Measurements from ENCODE around the gene ARRB1. TPM values are rescaled to one million over a fixed set of nuclear protein-coding genes. Genes with fewer than 3 reads are reported as not detected.
"Not testable (repeated sequence)": the region's sequence is repeated elsewhere in the genome, so short reads cannot be mapped to it uniquely, and the experiment has no call there.

The ARRB1 gene
- total RNA-seq, 1 donor from 2014 or later, result 8.8 TPM

GRCh38 chr11:75365711-75366181 is 14.3 kb upstream of the ARRB1 start:
- H3K4me3 ChIP-seq (ENCODE audit: low read depth, low read length), result no peak overlapping the region
- no peak for DNase-seq (ENCODE audit: low read depth)
- H3K36me3 ChIP-seq (ENCODE audit: control insufficient read depth, insufficient read depth, low read length), result no peaks in the 10 kb centered on the region
- H3K27me3 ChIP-seq (ENCODE audit: control insufficient read depth, insufficient read depth, low read length), result peaks cover 2% of the 10 kb centered on the region
- TF ChIP-seq, protein P1, sequence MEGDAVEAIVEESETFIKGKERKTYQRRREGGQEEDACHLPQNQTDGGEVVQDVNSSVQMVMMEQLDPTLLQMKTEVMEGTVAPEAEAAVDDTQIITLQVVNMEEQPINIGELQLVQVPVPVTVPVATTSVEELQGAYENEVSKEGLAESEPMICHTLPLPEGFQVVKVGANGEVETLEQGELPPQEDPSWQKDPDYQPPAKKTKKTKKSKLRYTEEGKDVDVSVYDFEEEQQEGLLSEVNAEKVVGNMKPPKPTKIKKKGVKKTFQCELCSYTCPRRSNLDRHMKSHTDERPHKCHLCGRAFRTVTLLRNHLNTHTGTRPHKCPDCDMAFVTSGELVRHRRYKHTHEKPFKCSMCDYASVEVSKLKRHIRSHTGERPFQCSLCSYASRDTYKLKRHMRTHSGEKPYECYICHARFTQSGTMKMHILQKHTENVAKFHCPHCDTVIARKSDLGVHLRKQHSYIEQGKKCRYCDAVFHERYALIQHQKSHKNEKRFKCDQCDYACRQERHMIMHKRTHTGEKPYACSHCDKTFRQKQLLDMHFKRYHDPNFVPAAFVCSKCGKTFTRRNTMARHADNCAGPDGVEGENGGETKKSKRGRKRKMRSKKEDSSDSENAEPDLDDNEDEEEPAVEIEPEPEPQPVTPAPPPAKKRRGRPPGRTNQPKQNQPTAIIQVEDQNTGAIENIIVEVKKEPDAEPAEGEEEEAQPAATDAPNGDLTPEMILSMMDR (IDR thresholded peaks at IDR 0.05; ENCODE audit: insufficient read depth, low read length, poor library complexity, severe bottlenecking), result no peak

DNA sequence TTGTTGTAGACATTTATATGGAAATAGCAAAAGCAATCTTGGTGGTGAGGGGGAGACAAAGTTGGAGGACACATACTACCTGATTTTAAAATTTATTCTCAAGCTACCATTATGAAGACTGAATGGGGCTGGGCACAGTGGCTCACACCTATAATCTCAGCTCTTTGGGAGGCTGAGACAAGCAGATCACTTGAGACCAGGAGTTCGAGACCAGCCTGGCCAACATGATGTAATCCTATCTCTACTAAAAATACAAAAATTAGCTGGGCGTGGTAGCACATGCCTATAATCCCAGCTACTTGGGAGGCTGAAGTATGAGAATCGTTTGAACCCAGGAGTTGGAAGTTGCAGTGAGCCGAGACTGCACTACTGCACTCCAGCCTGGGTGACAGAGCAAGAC is 10.8 kb upstream of the ARRB1 start:
- not testable (repeated sequence) for DNase-seq (ENCODE audit: low read depth); H3K36me3 ChIP-seq (ENCODE audit: control insufficient read depth, insufficient read depth, low read length); H3K4me3 ChIP-seq (ENCODE audit: low read depth, low read length); H3K27me3 ChIP-seq (ENCODE audit: control insufficient read depth, insufficient read depth, low read length)

GRCh38 chr11:75356613-75357012 is 5.2 kb upstream of the ARRB1 start:
- TF ChIP-seq, protein P1 (IDR thresholded peaks at IDR 0.05; ENCODE audit: insufficient read depth, low read length, poor library complexity, severe bottlenecking), result no peak
- DNase-seq (ENCODE audit: low read depth), result no peak

GRCh38 chr11:75355051-75355450 is 3.6 kb upstream of the ARRB1 start:
- H3K36me3 ChIP-seq (ENCODE audit: control insufficient read depth, insufficient read depth, low read length), result no peaks in the 10 kb centered on the region
- TF ChIP-seq, protein P1 (IDR thresholded peaks at IDR 0.05; ENCODE audit: insufficient read depth, low read length, poor library complexity, severe bottlenecking), result no peak
- H3K27me3 ChIP-seq (ENCODE audit: control insufficient read depth, insufficient read depth, low read length), result no peaks in the 10 kb centered on the region
- H3K4me3 ChIP-seq (ENCODE audit: low read depth, low read length), result no peak overlapping the region
- no peak for DNase-seq (ENCODE audit: low read depth)

More at GRCh38 chr11:75356613-75357012, 5.2 kb upstream of the ARRB1 start:
- Histone ChIP-seq H3K36me3 (ENCODE audit: control insufficient read depth, insufficient read depth, low read length) (no peaks in the 10 kb centered on the region), H3K27me3 (ENCODE audit: control insufficient read depth, insufficient read depth, low read length) (no peaks in the 10 kb centered on the region), H3K4me3 (ENCODE audit: low read depth, low read length) (no peak overlapping the region)

DNA sequence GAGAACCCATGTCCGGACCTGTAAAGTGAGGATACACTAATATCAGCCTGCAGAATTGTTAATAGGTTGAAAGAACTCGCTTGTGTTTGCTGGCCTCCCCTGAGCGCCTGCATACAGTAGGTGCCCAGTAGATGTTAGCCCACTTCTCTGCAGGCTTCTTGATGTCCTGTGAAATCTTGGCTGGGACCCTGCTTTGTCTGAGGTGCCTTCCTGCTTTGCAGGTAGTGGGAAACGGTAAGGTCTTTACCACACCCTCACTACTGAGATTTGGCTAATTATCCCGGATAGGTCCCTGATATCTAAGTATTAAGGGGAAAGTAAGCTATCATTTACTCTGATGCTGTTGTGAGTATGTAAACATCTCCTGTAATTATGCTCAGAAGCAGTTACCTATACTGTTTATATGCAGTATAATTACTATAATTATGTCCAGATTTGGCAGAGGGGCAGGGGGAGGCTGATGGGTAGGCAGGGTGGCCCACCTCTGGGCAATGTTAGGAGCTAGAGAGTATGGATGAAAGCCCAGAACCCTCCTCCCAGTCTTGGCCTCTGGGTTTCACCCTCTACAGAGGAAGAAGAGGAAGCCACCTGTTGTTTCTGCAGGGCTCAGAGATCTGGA is 1.2 kb upstream of the ARRB1 start:
- no peaks in the 10 kb centered on the region for H3K36me3 ChIP-seq (ENCODE audit: control insufficient read depth, insufficient read depth, low read length)
- TF ChIP-seq, protein P1 (IDR thresholded peaks at IDR 0.05; ENCODE audit: insufficient read depth, low read length, poor library complexity, severe bottlenecking), result no peak
- H3K27me3 ChIP-seq (ENCODE audit: control insufficient read depth, insufficient read depth, low read length), result no peaks in the 10 kb centered on the region
- H3K4me3 ChIP-seq (ENCODE audit: low read depth, low read length), result no peak overlapping the region
- DNase-seq (ENCODE audit: low read depth), result no peak

DNA sequence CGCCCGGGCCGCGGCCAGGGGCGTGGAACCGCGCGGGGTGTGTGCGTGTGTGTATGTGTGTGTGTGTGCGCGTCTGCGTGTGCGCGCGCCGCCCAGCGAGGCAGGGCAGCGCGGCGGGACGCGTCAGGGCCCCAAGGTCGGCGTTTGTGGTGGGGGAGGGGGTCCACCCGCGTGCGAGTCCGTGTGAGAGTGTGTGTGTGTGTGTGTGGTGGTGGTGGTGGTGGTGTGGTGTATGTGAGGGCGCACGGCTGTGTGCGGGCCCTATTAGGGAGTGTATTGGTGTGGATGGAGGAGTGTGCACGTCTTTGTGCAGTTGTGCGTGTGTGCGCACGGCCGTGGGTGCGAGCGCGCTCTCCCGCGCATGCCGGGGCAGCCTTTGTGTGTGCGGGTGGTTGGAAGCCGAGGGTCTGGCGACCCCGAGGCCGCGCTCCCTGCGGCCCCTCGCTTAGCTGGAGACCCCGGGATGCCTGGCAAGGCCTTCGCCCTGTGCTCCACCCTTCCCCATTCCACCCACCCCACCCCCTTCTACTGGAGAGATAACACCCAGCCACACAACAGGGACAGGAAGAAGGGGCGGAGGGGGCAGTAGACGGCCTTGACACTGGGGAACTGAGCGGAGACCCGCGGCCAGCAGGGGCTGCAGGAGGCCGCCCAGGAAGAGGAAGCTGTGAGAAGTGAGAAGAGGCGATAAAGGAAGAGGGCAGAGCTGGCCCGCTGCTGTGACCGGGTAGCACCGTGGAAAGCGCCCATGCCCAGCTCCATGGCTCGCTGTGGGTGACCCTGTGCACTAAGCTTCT is 528 bp upstream of the ARRB1 start:
- TF ChIP-seq, protein P1 (IDR thresholded peaks at IDR 0.05; ENCODE audit: insufficient read depth, low read length, poor library complexity, severe bottlenecking), result no peak
- no peaks in the 10 kb centered on the region for H3K36me3 ChIP-seq (ENCODE audit: control insufficient read depth, insufficient read depth, low read length)
- DNase-seq (ENCODE audit: low read depth), result no peak
- peak overlapping the region; percentile 53 for H3K4me3 ChIP-seq (ENCODE audit: low read depth, low read length)
- H3K27me3 ChIP-seq (ENCODE audit: control insufficient read depth, insufficient read depth, low read length), result no peaks in the 10 kb centered on the region
